ENCODE results near the gene KIDINS220. TPM values are rescaled to one million over a fixed set of nuclear protein-coding genes. Genes with fewer than 3 reads are reported as not detected.

The KIDINS220 gene
- polyA plus RNA-seq, 12 donors = 39.4 to 82.5 (median 64.5) TPM; not detected in 1

GRCh38 chr2:8855010-8855409, 17.6 kb upstream of the KIDINS220 start:
- no peak for DNase-seq

GRCh38 chr2:8853426-8853825, 16.0 kb upstream of the KIDINS220 start:
- no peak for DNase-seq

- DNase-seq = no peak
These were observed 14.6 kb upstream of the KIDINS220 start for GRCh38 chr2:8851811-8852560.

DNA sequence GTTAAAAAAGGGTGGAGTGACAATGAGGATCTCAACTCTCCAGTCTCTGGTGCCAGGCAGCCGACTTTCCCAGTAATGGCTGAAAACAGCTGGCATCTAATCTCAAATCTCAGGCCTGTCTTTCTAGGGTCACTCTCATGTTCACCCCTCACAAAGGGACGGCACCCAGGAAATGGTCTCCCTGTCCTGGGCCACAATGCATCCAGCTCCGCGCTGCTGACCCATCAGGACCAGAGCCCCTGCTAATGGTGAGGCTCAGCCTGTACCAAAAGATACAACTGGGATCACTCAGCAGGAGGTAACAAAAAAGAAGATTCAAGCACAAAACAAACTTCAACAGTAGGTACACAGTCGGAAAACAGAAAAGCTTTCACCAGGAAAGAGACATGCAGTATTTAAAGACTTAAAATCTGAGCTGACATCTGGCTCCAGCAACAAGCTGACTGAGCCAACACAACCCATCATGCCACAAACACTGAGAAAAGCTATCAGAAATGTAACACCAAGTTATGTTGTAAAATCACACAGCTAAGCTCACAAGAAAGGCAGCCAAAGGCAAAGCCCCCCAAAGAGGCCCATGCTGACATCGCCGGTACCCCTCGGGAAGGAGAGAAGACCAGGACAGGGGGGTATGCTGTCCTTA, 13.6 kb upstream of the KIDINS220 start:
- no peak for DNase-seq

DNA sequence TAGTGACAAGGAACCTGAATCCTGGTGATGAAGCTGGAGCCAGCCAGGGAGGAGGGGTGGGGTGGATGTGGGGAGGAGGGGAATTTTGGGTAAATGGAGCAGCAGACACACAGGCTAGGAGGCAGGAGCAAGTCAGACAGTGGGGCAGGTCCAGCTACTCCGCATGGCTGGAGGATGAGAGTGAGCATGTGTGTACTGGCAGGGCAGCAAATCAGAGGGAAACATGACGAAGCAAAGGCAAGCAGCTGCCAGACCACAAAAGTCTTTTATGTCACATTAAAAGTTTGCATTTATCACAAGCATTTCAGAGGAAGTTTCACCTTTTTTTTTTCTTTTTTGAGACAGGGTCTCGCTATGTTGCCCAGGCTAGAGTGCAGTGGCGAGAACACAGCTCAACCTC, 11.9 kb upstream of the KIDINS220 start:
- no peak for DNase-seq

GRCh38 chr2:8848328-8849100, 11.1 kb upstream of the KIDINS220 start:
- DNase-seq = no peak

DNA sequence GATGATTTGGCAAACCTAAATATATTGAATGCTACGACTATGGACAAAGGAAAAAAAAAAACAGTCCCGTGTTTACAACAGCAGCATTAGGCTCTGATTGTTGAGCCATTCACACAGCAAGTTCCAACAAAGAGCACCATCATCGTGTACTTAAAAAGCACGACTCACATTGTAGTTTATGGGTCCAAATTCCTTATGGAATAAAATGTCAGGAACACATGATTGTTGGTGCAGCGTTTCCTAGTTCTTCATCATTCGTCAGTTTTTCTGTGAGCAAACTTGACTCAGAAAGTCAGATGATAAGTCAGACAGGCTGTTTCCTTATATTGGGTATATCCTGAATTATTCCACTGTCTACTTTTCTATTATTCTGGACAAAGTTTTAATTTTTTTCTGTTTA, 10.0 kb upstream of the KIDINS220 start:
- no peak for DNase-seq

DNA sequence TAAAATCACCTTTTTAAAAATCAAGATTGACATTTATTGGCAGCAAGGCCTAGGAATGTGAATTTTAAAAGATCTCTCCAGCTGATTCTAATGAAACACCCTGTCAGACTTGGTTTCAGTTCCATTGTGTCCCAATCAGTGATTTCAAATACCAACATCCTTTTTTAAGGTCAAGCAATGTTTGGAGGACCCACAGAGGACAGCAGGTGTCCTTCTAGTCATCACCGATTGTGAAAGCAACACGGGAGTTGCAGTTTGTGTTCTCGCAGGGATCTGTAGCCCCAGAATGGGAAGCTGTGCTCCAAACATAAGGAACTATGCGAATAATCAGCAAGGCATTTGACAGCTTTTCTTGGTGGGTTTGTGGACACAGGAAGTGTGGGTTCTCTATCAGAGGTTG, 4.5 kb upstream of the KIDINS220 start:
- DNase-seq = no peak

DNA sequence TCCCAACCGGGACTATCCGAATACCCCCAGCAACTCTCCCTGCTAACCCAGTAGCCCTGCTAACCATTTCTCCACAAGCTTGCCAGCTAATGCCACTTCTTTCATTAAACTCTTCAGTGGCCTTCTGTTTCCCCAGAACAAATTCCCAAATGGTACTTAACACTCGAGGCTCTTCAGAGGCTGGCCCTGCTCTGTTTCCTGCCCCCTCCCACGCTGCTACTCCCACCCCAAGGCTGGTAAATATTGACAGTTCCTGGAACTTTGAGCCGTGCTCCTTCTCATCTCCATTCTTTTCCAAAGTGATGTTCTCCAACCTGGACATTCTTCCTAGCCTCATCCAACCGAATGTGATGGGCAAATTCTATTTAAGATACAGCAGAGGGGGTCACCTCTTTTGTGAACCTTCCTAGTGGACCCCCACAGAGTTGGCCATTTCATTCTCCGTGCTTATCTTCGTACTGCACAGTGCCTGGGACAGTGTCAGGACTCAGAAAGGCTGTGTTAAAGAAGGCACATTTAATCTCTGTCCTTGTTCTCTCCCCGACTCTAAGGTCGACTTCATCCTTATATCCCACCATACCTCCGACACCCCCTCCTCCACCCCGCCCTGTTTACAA, 3.2 kb upstream of the KIDINS220 start:
- DNase-seq = no peak

DNA sequence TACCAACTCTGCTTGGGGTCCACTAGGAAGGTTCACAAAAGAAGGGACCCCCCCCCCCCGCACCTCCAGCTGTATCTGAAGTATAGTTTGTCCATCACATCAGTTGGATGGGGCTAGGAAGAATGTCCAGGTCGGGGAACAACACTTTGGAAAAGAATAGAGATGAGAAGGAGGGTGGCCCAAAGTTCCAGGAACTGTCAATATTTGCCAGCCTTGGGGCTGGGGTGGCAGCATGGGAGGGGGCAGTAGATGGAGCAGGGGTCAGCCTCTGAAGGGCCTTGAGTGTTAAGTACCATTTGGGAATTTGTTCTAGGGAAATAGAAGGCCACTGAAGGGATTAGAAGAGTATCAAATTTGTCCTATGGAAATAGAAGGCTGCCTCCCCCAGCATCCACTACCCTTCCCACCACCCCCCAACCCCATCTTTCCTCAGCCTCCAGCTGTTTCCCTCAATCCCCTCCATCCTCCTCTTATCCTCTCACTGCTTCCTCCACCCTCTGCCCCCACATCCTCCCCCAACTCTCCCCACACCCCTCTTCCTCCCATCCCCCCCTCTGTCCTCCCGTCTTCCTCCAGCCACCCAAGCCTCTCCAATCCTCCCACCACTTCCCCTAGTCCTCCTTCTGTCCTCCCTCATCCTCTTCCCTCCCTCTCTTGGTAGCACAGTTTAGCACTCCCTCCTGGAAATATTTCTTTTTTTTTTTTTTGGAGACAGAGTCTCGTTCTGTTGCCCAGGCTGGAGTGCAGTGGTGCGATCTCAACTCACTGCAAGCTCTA, 2.0 kb upstream of the KIDINS220 start:
- DNase-seq = no peak

- no peak for DNase-seq
These were observed 355 bp upstream of the KIDINS220 start for GRCh38 chr2:8837795-8838140.

GRCh38 chr2:8835279-8835678, 2.1 kb downstream of the KIDINS220 start:
- no peak for DNase-seq

- no peak for DNase-seq
These were observed 3.6 kb downstream of the KIDINS220 start for GRCh38 chr2:8833853-8834252.

GRCh38 chr2:8831516-8831915, 5.9 kb downstream of the KIDINS220 start:
- no peak for DNase-seq

GRCh38 chr2:8827729-8828128, 9.7 kb downstream of the KIDINS220 start:
- DNase-seq = no peak

DNA sequence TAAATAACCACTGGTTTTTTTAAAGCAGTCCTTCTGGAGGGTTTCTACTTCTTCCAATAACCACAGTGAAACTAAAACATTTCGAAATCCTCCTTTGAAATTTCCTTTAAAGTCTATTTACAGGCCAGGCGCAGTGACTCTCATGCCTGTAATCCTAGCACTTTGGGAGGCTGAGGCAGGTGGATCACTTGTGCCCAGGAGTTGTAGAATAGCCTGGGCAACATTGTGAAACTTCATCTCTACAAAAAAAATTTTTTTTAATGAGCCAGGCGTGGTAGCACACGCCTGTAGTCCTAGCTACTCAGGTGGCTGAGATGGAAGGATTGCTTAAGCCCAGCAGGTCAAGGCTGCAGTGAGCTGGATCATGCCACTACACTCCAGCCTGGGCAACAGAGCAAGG, 15.2 kb downstream of the KIDINS220 start:
- DNase-seq = no peak

GRCh38 chr2:8821276-8822217, 15.9 kb downstream of the KIDINS220 start:
- DNase-seq = no peak

GRCh38 chr2:8819948-8820347, 17.5 kb downstream of the KIDINS220 start:
- no peak for DNase-seq

- no peak for DNase-seq
These were observed 18.2 kb downstream of the KIDINS220 start for GRCh38 chr2:8819194-8819593.

- DNase-seq = no peak
These were observed 20.2 kb downstream of the KIDINS220 start for GRCh38 chr2:8817221-8817620.

Data from muscle of arm (tissue), 12 donors.